ENCODE data around the gene ONECUT2. TPM values are rescaled to one million over a fixed set of nuclear protein-coding genes. Genes with fewer than 3 reads are reported as not detected.
"Not testable (repeated sequence)": the region's sequence is repeated elsewhere in the genome, so short reads cannot be mapped to it uniquely, and the experiment has no call there.

Gene ONECUT2
- under 0.01 TPM in 1 of 2 replicates, not detected in the other for total RNA-seq

DNA sequence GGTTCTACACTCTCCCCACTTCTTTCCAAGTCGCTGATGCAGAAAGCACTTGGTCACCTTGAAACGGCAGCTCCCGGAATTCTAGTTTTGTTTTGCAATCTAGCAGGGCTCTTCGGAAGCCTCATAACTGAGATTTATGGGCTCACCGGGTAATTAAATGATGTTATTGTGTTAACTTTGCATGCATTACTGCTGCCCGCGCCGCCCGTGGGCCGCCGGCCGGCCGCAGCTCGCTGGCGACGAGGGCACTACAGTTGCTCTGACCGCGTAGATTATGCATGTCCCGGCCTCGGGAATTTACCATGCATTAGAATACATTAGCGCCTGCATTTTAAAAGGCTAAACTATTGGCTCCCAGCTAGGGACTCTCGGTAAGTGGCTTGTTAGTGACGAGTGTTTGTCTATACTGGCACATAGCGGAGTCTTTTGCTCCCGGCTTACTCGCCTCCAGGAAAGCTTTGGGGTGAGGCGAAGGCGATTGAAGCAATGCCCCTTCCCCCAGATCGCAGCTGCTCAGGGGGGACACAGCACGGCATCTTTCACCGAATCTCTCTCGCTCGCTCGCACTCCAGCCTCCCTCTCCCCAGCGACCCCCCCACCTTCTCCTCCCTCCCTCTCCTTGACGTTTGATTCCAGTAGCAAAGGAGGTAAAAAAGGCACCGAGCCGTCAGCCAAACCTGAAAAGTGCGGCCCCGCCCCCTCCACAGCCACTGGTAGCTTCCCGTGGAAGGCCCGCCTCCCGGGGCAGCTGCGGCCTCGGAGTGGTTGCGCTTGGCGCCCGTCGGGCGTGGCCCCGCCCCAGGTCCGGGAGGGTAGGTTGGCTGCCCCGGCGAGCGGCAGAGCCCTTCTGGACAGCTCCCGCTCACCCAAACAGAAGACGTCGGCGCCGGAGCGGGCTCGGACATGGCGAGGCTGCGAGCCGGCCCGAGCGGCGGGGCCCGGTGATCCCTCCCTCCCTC, at the start of gene ONECUT2:
Gene ONECUT2, plus strand, starts transcription at position 839 of the 959 bp plus-strand sequence. CDS start 343 bp downstream, outside the sequence.
- peak; percentile 77 to 92 for DNase-seq (ENCODE audit: low read depth in 2 of 2)

DNA sequence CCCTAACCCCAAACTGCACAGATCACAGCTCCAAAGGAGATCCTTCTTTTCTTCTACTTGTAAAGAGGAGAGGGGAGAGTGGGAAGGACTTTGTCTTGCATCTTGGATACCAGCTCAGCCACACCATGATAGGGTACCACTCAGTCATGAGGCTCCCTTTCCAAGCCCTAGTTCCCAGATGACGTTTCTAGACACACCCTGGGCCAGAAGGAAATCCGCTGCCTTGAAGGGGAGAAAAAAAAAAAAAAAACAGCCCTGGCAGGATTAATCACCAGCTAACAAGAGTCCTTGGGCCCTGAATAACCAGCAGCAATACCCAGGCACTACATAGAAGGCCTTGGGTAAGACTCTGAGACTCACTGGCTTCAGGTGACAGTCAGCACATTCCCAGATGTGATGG, 45.9 kb upstream of the ONECUT2 start:
- no peak for DNase-seq (ENCODE audit: low read depth in 2 of 2)

DNA sequence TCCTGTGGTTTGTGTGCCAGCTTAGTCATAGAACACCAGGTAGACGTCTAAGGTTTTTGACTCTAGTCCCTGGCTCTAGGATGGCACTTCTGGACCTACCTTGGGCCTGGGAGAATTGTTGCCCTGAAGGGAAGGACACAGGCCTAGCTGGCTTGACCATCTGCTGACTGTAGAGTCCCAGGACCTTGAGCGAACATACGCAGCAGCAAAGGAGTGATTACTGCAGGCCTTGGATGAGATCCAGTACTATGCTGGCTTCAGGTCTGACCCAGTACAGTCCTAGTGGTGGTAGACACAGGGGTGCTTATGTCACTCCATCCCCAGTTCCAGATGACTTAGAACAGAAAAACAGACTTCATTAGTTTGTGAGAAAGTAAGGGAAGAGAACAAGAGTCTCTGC, 45.1 kb upstream of the ONECUT2 start:
- DNase-seq (ENCODE audit: low read depth in 2 of 2), result no peak

DNA sequence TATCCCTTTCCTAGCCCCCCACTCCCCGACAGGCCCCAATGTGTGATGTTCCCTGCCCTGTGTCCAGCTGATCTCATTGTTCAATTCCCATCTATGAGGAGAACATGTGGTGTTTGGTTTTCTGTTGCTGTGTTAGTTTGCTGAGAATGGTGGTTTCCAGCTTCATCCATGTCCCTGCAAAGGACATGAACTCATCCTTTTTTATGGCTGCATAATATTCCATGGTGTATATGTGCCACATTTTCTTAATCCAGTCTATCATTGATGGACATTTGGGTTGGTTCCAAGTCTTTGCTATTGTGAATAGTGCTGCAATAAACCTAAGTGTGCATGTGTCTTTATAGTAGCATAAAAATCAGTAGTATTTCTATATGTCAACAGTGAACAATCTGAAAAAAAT, 40.4 kb upstream of the ONECUT2 start:
- not testable (repeated sequence) for DNase-seq (ENCODE audit: low read depth in 2 of 2)

DNA sequence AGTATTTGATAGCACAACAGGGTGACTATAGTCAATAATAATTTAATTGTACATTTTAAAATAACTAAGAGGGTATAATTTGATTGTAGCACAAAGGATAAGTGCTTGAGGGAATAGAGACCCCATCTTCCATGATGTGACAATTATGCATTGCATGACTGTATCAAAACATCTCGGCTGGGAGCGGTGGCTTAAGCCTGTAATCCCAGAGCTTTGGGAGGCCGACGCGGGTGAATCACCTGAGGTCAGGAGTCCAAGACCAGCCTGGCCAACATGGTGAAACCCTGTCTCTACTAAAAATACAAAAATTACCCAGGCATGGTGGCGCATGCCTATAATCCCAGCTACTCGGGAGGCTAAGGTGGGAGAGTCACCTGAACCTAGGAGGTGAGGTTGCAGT, 38.3 kb upstream of the ONECUT2 start:
- DNase-seq (ENCODE audit: low read depth in 2 of 2), result not testable (repeated sequence)

DNA sequence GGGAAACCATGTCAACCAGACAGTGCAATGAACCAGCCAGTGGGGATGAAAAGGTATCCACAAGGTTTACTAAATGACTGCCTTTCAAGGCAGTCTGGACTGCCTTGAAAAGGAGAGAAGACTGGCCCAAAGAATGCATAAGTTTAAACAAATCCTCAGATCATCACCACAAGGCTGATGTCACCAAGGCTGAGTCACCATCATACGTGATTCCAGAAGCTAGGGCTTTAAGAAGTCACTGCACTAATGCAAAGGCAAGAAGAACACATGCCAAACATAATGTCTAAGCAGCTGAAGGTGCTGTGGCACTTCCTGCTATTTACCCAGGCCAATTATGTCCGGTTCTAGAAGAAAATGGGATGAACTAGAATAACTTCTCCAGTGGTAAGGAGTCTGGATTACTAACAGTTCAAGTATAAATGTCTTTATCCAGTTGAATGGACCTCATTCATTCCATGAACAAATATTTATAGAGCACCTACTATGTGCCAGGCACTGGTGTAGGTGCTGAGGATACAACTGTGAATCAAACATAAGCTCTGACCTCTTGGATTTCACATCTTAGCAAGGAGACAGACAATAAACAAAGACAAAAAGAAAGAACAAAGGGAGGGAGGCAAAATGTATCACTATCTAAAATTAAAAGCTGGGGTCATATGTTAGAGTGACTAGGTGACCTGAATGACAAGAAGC, 37.6 kb upstream of the ONECUT2 start:
- no peak for DNase-seq (ENCODE audit: low read depth in 2 of 2)

DNA sequence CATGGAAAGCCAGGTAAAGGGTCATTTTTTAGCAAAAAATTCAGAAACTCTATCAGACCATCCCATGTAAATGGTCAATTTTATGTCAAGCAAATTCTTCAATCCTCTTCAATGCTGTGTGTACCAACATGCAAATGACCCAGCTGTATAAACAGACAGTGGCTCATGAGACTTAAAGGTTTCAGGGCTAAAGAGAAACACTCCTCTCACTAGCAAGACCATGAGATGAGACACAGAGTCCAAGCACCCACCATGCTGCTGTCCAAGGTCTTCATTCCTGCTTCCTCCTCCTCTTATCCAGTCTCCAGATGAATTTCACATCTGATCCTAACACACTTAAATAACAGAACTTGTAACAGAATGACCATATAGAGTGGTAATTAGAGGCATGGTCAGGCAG, 30.8 kb upstream of the ONECUT2 start:
- no peak for DNase-seq (ENCODE audit: low read depth in 2 of 2)

DNA sequence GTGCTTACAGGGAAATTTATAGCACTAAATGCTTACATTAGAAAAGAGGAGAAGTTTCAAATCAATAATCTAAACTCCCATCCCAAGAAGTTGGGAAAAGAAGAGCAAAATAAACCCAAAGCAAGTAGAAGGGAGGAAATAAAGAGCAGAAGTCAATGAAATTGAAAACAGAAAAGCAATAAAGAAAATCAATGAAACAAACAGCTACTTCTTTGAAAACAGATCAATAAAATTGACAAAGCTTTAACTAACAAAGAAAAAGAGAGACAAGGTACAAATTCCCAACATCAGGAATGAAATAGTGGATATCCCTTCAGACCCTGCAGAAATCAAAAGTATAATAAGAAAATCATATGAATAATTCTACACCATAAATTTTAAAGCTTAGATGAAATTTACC, 25.5 kb upstream of the ONECUT2 start:
- DNase-seq (ENCODE audit: low read depth in 2 of 2), result no peak

DNA sequence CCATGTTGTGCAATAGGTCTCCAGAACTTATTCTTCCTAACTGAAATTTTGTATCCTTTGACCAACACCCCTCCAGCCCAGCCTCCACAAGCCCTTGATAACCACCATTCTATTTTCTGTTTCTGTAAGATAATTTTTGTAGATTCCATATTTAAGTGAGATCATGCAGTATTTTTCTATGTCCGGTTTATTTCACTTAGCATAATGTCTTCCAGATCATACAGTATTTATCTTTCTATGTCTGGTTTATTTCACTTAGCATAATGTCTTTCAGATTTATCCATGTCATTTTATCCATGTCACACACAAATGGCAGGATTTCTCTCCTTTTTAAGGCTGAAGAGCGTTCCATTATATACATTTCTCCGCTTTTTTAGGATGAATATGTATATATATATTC, 24.4 kb upstream of the ONECUT2 start:
- no peak for DNase-seq (ENCODE audit: low read depth in 2 of 2)

DNA sequence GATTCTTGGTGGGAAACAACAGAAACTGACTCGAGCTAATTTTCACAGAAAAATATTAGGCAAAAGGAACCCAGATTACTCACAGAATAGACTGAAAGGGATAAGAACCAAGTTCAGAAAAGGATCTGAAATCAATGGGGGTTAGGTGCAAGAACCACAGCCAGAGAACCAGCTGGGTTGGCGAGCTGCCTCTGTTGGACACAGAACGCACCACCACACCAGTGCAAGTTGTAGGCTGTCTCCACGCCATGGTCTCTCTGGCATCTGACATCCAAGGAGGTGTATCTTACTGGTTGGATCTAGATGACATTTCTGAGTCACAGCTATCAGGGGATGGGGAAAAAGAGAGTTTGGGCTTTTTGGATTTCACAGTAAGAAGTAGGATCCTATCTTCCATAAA, 18.6 kb upstream of the ONECUT2 start:
- DNase-seq (ENCODE audit: low read depth in 2 of 2), result no peak

DNA sequence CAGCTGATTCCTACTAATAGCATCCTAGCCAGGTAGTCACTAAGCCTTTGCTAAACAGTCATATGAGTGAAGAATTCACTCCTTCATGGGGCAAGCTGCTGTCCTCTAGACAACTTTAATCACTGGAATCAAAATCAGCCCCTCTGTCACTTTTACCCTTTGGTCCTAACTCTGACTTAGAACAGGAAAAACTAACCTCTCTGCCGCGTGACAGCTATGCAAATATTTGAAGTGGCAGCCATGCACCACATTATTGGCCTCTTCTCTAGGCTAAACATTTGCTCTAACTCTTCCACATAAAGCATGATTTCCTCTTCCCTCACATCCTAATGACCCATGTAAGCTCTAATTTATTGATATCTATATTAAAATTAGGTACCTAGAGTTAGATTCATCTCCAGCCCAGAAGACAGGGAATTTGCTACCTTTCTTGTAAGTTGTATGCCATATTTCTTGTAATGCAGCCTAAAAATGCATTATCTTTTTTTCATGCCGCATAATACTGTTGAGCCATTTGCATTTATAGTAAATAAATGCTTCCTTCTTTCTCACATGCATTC, 12.8 kb upstream of the ONECUT2 start:
- DNase-seq (ENCODE audit: low read depth in 2 of 2), result no peak

DNA sequence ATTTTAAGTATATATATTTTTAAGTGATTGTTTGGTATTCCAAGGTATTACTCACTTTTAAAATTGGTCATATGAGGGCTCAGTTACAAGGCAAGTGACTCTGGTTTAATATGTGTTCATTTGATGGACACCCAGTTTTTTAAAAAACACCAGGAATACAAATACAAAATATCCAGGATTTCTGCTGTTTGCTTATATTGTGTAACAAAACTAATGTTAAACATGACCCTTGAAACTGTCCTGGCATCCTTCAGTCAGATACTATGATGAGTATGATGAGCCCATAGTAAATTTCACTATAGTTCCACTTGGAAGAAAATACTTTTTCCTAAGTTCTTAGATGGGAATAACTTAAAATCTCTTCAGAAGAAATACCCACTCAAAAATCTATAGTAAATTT, 11.4 kb upstream of the ONECUT2 start:
- DNase-seq (ENCODE audit: low read depth in 2 of 2), result no peak

DNA sequence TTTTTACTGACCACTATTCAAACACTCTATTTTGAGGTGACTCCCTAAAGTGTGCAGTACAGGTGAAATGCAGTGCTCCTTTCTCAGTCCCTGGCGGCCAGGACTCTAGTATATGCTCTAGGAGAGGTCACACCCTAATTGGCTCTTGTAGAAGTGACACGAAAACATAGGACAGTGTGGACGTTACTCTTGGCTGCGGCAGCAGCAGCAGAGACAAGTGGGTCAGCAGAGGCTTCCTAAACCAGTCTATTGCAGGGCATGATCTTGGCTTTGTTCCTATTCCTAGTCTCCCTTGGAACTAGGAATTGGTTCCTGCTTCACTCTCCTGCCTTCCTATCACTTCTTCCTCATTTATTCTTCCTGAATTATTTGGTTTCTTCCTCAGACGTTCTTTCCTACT, 10.1 kb upstream of the ONECUT2 start:
- DNase-seq (ENCODE audit: low read depth in 2 of 2), result no peak

DNA sequence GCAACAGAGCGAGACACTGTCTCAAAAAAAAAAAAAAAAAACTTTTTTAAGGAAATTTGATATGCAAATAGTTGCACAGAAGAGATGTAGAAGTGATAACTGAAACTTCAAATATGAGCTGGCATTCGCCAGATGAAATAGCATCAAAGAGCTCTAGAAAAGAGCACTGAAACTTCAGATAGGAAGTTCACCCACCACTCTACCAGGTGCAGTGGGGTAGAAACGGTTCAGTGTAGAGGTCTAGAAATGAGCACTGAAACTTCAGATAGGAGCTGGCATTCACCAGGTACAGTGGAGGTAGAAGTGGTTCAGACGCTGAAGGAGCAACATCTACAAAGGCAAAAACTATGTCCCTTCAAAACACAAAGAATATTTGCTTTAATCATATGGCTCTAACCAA, 9.0 kb upstream of the ONECUT2 start:
- DNase-seq (ENCODE audit: low read depth in 2 of 2), result no peak

DNA sequence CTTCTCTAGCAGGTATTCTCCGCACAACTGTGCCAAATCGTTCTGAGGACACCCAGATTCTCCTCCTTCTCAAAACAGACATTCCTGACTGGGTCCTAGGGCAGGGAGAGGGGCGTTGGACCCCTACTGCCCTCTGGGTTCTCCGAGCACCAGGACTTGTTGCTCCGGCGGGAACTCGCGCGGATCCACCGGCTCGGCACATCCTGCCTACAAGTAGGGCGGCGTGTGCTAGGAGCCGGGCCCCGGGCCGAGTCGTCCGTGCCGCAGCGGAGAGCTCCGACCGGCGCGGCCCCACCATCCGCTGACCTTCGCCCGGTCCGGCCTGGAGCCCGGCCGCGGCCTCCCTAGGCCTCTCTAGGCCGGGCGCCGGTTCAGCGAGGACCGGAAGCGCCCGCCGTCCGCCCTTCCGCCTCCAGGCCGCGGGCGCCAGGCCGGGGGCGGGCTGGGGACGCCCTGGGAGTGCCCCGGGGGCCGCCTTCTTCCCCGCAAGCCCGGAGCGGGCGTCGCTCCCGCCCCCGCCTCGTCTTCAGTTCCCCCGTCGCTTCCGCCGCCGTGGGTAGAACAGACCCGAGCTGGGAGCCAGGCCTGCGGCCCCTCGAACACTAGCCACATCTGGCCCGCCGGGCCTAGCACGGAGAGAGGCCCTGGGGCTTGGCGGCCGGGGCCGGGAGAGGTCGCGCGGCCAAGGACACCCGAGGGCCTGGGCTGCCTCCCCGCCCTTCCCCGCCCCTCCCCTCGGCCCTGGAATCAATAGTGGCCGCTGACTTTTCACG, 7.6 kb upstream of the ONECUT2 start:
- DNase-seq (ENCODE audit: low read depth in 2 of 2), result no peak

DNA sequence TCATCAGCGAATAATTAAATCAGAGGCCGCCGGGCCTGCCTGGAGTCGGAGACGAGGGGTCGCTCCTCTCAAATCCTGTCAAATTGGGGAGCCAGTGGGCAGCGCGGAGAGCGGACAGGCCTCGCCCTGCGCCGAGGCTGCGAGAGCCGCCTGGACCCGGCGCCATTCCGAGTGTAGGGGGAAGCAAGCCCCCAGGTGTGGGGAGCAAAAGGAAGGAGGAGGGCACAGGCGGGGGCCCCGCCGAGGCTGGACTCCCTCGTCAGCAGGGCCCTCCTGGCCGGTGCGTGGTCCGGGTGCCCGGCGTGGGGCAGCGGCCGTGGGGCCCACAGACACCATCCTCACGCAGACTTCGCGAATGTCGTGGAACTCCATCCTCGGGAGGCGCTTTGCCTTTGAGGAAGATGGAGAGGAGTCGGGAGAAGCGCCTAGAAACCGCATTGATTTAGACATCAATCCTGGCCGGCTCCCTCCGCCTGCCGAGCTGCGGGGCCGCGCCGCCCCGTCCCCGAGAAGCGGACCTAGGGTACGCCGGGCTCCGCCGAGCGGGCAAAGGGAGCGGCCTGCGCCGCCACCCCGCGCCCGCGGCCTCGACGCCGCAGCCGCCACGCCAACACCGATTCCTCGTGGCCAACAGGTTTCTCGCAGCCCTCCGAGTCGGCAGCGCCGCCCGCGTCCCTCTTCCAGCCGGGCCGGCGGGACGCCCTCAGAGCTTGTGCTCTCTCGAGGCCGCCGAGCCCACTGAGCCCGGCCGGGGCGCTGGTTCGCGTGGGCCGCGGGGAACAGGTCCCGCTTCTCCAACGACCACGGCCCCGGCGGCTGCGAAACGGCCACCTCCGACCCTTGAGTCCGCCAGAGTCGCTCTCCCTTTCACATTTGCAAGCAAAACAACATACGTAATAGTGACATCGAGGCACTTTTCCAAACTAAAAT, 6.7 kb upstream of the ONECUT2 start:
- DNase-seq (ENCODE audit: low read depth in 2 of 2), result no peak

DNA sequence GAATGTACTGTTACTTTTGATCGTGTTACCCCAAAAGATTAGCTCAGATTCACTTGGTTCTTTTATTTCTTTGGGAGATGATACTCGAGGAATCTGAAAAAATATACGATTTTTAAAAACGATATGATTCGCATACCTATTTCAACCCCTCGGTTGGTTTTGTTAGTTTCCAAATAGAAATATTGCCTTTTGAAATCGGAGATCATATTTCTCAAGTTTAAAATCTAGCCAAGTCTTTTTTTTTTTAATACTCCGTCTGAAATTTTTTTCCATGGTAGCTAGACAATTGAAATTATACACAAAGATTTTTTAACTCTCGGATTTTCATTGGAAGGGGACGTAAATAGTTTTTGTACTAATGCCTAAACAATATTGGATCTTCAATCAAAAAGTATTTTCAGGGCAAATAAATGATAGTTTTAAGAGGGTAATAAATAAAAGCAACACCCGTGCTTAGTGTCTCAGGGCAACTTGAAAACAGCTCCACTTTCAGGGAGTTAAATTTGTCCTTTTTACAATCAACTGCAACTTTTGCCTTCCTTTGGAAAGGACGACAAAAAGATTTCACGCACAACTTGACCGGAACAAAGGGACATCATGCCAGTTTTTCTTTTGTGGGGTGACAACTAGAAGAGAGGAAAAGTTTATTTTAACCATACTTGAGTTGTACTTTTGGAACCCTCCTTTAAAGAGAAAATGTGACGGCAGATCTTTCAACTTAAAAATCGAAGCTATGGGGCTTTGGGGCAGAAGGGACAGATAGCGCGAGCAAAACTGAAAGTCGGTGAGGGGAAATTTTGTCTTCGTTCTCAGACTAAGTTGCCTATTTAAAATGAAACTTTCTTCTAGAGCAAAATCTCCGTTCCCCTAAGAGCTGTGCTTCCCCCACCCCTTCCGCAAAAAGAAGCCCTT, 5.8 kb upstream of the ONECUT2 start:
- DNase-seq (ENCODE audit: low read depth in 2 of 2), result no peak

DNA sequence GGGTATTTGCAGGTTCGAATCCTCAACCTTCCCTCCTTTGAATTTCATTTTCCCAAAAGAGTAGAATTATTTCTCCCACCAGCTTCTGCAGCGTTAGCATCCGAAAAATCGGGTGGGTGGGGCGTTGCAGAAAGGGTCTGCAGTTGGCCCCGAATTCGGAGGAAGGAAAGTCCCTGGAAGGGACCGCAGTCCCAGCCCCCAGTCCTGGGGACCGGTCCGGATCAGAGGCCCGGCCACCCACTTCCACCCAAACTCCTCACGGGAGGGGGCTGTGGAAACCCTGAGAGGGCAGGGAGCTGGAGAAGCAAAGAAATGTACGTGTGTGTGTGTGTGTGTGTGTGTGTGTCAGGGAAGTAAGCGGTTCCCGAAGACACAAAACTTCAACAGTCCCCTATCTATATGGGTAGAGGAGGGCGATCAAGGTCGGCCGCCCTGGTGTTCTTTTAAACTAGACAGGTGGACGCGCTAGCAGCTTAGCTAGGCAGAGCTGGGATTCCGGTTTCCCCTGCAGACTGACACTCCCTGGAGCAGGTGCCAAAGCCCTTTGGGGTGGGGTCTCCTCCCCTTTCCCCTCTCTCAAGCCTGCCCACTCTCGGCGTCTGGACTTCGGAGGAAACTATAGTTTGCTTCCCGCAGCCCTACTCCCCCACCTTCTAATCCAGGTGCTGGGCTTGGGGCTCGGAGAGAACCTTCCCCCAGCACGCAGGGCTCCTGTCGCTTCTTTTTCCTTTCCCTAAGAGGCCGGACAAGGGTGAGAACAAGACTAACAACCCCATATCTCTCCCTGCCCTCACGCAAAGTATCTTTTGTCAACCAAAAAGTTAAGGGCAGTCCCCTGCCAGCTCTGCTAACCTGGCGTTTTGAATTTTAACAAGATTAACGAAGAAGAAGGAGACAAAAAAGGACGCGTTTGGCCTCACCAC, 4.8 kb upstream of the ONECUT2 start:
- no peak for DNase-seq (ENCODE audit: low read depth in 2 of 2)
